HepG2 (cell line): Measurements from ENCODE around the gene KCNAB1. TPM values are rescaled to one million over a fixed set of nuclear protein-coding genes. Genes with fewer than 3 reads are reported as not detected.

Experiments
- ATAC-seq: fragments of 200-7000 bp; cut with Tn5 transposase; 3 replicates; pipeline ENCODE4 v1.9.1; 2020; ENCODE audit warnings: mild to moderate bottlenecking, moderate library complexity
- BruUV-seq: library from RNA; stranded (reverse); fragments of 400-500 nt; replicated peaks from 2 replicates; lab custom pipeline; 2021; lab: Mats Ljungman, UMichigan
- CTCF ChIA-PET: fragments of 300-600 bp; formaldehyde crosslinking; extraction: SDS; loops from one replicate; lab custom pipeline; 2021; ENCODE audit warnings: low total read pairs, inconsistent platforms, low intra/inter-chr PET ratio; lab: Yijun Ruan, JAX
- POLR2A ChIA-PET: fragments of 350-600 bp; sonication (Branson Sonifier 250); formaldehyde crosslinking; loops from one replicate; lab custom pipeline; 2020; ENCODE audit warnings: antibody characterized with exemption, inconsistent platforms; lab: Yijun Ruan, JAX
- DNase-seq: peaks from one replicate; pipeline ENCODE4 v3.0.0-alpha.2; 2015; ENCODE audit warnings: low spot score
- FAIRE-seq: peaks from 3 replicates; lab custom pipeline; 2011; peaks lifted over from hg19 to GRCh38; lab: Jason Lieb, UNC
- H2AFZ ChIP-seq: one replicate; pipeline ENCODE4 v1.6.1; 2011; ENCODE audit warnings: low read length, inconsistent platforms
- H3K27ac ChIP-seq: fragments of 300-600 bp; 3 replicates; pipeline ENCODE4 v1.8.0; 2011; ENCODE audit warnings: mixed run types, mild to moderate bottlenecking, mixed read lengths, low read length, inconsistent platforms; ENCODE audit not compliant: insufficient read depth; ENCODE audit errors: extremely low read length
- H3K27me3 ChIP-seq, 2 experiments: fragments of 200-600 bp in 1 of 2; 2 replicates in 1 of 2; 3 replicates in 1 of 2; pipeline versions ENCODE4 v1.6.0 to v1.8.0; 2011; ENCODE audit warnings: low read length in 2 of 2, mild to moderate bottlenecking in 2 of 2, moderate library complexity in 2 of 2, inconsistent platforms in 1 of 2; ENCODE audit not compliant: insufficient read depth in 2 of 2, control insufficient read depth in 1 of 2
- H3K36me3 ChIP-seq, 2 experiments: fragments of 200-600 bp in 1 of 2; replicated peaks in 1 of 2; 2 replicates in 1 of 2; 3 replicates in 1 of 2; pipeline versions ENCODE4 v1.5.1 to v1.8.0; 2011; ENCODE audit warnings: low read length in 2 of 2, inconsistent platforms in 1 of 2; ENCODE audit not compliant: insufficient read depth in 2 of 2, control insufficient read depth in 1 of 2
- H3K4me1 ChIP-seq: 2 replicates; pipeline ENCODE4 v1.5.1; 2012; ENCODE audit warnings: low read length, inconsistent platforms; ENCODE audit not compliant: insufficient read depth
- H3K4me2 ChIP-seq: 2 replicates; pipeline ENCODE4 v1.6.0; 2011; ENCODE audit warnings: low read depth, low read length, inconsistent platforms
- H3K4me3 ChIP-seq, 3 experiments: fragments of 200-600 bp in 1 of 3; sonication (generic), shearing (Covaris generic) in 1 of 3; replicated peaks in 1 of 3; 2 replicates each; pipeline ENCODE4 v1.5.1; 2011 to 2016; ENCODE audit warnings: low read length in 3 of 3, inconsistent platforms in 2 of 3, low read depth in 2 of 3, mild to moderate bottlenecking in 2 of 3, control low read depth in 1 of 3, mixed read lengths in 1 of 3; ENCODE audit not compliant: insufficient read depth in 1 of 3
- H3K79me2 ChIP-seq: one replicate; pipeline ENCODE4 v1.6.1; 2011; ENCODE audit warnings: low read length, inconsistent platforms; ENCODE audit not compliant: insufficient read depth
- H3K9ac ChIP-seq: 2 replicates; pipeline ENCODE4 v1.6.0; 2011; ENCODE audit warnings: mild to moderate bottlenecking, low read depth, low read length, inconsistent platforms; ENCODE audit not compliant: insufficient read depth
- H3K9me3 ChIP-seq: 2 replicates; pipeline ENCODE4 v1.5.1; 2012; ENCODE audit warnings: mild to moderate bottlenecking, low read length
- H4K20me1 ChIP-seq: 2 replicates; pipeline ENCODE4 v1.6.0; 2011; ENCODE audit warnings: inconsistent platforms, mild to moderate bottlenecking, low read length, moderate library complexity; ENCODE audit not compliant: insufficient read depth
- ARNTL ChIP-seq: sonication (generic); formaldehyde crosslinking; IDR thresholded peaks from 2 replicates; pipeline ENCODE4 v1.4.0; 2020; ENCODE audit warnings: mild to moderate bottlenecking, missing genetic modification reagents
- BCL6 ChIP-seq: IDR thresholded peaks from 2 replicates; pipeline ENCODE4 v1.6.1; 2016; ENCODE audit warnings: missing genetic modification reagents, missing compliant biosample characterization
- FOSL2 ChIP-seq: sonication (generic); formaldehyde crosslinking; IDR thresholded peaks from 2 replicates; pipeline ENCODE4 v1.4.0; 2020; ENCODE audit warnings: missing genetic modification reagents
- NFYB ChIP-seq: sonication (generic); formaldehyde crosslinking; IDR thresholded peaks from 2 replicates; pipeline ENCODE4 v1.4.0; 2020; ENCODE audit warnings: missing genetic modification reagents
- SRSF9 ChIP-seq: fragments of 200-400 bp; formaldehyde crosslinking; IDR thresholded peaks from 2 replicates; pipeline ENCODE4 v1.6.1; 2018; ENCODE audit warnings: borderline replicate concordance, mild to moderate bottlenecking, low read depth, low read length; ENCODE audit not compliant: insufficient read depth, poor library complexity, severe bottlenecking
- STAG1 ChIP-seq: sonication (generic); formaldehyde crosslinking; IDR thresholded peaks from 2 replicates; pipeline ENCODE4 v1.4.0; 2020; ENCODE audit warnings: missing genetic modification reagents
- ZKSCAN8 ChIP-seq: IDR thresholded peaks from 2 replicates; pipeline ENCODE4 v1.6.1; 2016; ENCODE audit warnings: borderline replicate concordance, missing genetic modification reagents, missing compliant biosample characterization
- ZNF280B ChIP-seq: sonication (generic); formaldehyde crosslinking; IDR thresholded peaks from 2 replicates; pipeline ENCODE4 v1.5.0; 2020; ENCODE audit warnings: missing genetic modification reagents, mild to moderate bottlenecking, borderline replicate concordance
- ZNF33B ChIP-seq: sonication (generic); formaldehyde crosslinking; IDR thresholded peaks from 2 replicates; pipeline ENCODE4 v1.5.1; 2020; ENCODE audit warnings: mild to moderate bottlenecking, missing genetic modification reagents
- ZSCAN12 ChIP-seq: sonication (generic); formaldehyde crosslinking; IDR thresholded peaks from 2 replicates; pipeline ENCODE4 v1.9.0; 2021; ENCODE audit warnings: mild to moderate bottlenecking, missing genetic modification reagents
- WGBS: methylation state at CpG from one replicate; pipeline ENCODE4 v1.1.6; 2017; ENCODE audit warnings: low lambda C conversion rate; 5-methylcytosine and 5-hydroxymethylcytosine counted together
- in situ Hi-C: cut with HindIII; loops from 2 replicates; pipeline ENCODE4 v1.10.0; 2017; ENCODE audit warnings: low pct_unique_long_range_greater_than_20kb; ENCODE audit not compliant: extremely low pct_ligation_motif_present
- intact Hi-C: fragments of 100-400 bp; cut with micrococcal nuclease; formaldehyde crosslinking; loops from one replicate; pipeline ENCODE4 v1.10.0; 2022; ENCODE audit not compliant: unreplicated experiment
- polyA plus RNA-seq, 8 experiments: library from polyadenylated mRNA; depleted of rRNA in 3 of 8; stranded (reverse) in 7 of 8; unstranded in 1 of 8; fragments of >200 nt; fragmentation: Illumina TruSeq in 4 of 8; extraction: Trizol in 4 of 8; gene quantifications; 2 replicates each; pipeline versions ENCODE4 v1.2.1 to v1.2.3, GENCODE V29; 2011 to 2016; ENCODE audit warnings: low read depth in 4 of 8, missing spikeins in 1 of 8, mixed read lengths in 1 of 8; ENCODE audit not compliant: insufficient read depth in 1 of 8
- total RNA-seq, 5 experiments: library from RNA; depleted of rRNA; stranded (reverse); fragments of >200 nt; fragmentation: Illumina TruSeq; extraction: Trizol; gene quantifications; 2 replicates each; pipeline ENCODE4 v1.2.3, GENCODE V29; 2016; ENCODE audit warnings: low read depth in 1 of 5

Gene KCNAB1
- total and polyA plus RNA-seq, 2 of the 13 experiments (the other 11 are each of a cell fraction or from before 2014, with no cell fraction given), result not detected

- TF ChIP-seq SRSF9 (no peak), ZSCAN12 (CRISPR knock-in tag) (no peak), ARNTL (CRISPR knock-in tag) (no peak), ZKSCAN8 (CRISPR knock-in tag) (no peak), BCL6 (CRISPR knock-in tag) (peak; percentile 67), STAG1 (CRISPR knock-in tag) (peak; percentile 13; the same call in 1 of the 2 replicates), ZNF280B (CRISPR knock-in tag) (no peak), NFYB (CRISPR knock-in tag) (peak; percentile 54)
Measured at GRCh38 chr3:156455839-156456238, 335.5 kb downstream of the KCNAB1 start (continued).

GRCh38 chr3:156456771-156457224, 336.4 kb downstream of the KCNAB1 start:
- no peak; the same call in 2 of the 3 replicates for ATAC-seq
- no peak overlapping the region for H3K4me3 ChIP-seq
- no peak for FAIRE-seq

More at GRCh38 chr3:156456771-156457224, 336.4 kb downstream of the KCNAB1 start:
- Histone ChIP-seq H3K36me3 (no peaks in the 10 kb centered on the region), H3K4me2 (no peak overlapping the region), H4K20me1 (no peaks in the 10 kb centered on the region), H3K9ac (no peak overlapping the region), H3K27ac (no peak overlapping the region), H3K27me3 (peaks cover 0 to 5% of the 10 kb centered on the region in 2 experiments; a peak in 3 of 5 replicates), H3K79me2 (no peaks in the 10 kb centered on the region), H3K4me1 (no peaks in the 10 kb centered on the region)
- intact Hi-C loops (no loop called here), in situ Hi-C loops (no loop called here)
- no TSS peak for BruUV-seq
- TF ChIP-seq FOSL2 (CRISPR knock-in tag) (peak; percentile 31; the same call in 1 of the 2 replicates), ZNF33B (CRISPR knock-in tag) (no peak)
- TF ChIP-seq, all 625 proteins: peak for 1
- Histone ChIP-seq H2AFZ (no peak overlapping the region), H3K9me3 (no peaks in the 10 kb centered on the region)
- CTCF ChIA-PET, result no interaction called here
- DNase-seq, result peak; percentile 2
- POLR2A ChIA-PET, result no interaction called here
- 11% methylated on average over 5 of the region's 5 CpGs for WGBS
